GM18511 (cell line): ENCODE results near the gene SLC28A3.
"Not testable (repeated sequence)": the region's sequence is repeated elsewhere in the genome, so short reads cannot be mapped to it uniquely, and the experiment has no call there.

Experiments used
- ATAC-seq: cut with Tn5 transposase; IDR thresholded peaks from one replicate; pipeline ENCODE4 v1.9.1; 2021; ENCODE audit warnings: mild to moderate bottlenecking, moderate library complexity; ENCODE audit not compliant: unreplicated experiment

Gene SLC28A3

GRCh38 chr9:84340535-84340934 is at the start of gene SLC28A3:
SLC28A3 (minus strand) TSS chr9:84340758; CDS start chr9:84340633, 125 bp downstream.
- no peak for ATAC-seq

- not testable (repeated sequence) for ATAC-seq
Observed at GRCh38 chr9:84390254-84390653, 49.7 kb upstream of the SLC28A3 start.

- ATAC-seq: no peak
Observed at GRCh38 chr9:84387821-84388220, 47.3 kb upstream of the SLC28A3 start.

- ATAC-seq: no peak
Observed at GRCh38 chr9:84386753-84387152, 46.2 kb upstream of the SLC28A3 start.

GRCh38 chr9:84385386-84386040 is 45.0 kb upstream of the SLC28A3 start:
- no peak for ATAC-seq

GRCh38 chr9:84384617-84385016 is 44.1 kb upstream of the SLC28A3 start:
- no peak for ATAC-seq

GRCh38 chr9:84383178-84383577 is 42.6 kb upstream of the SLC28A3 start:
- ATAC-seq: no peak

GRCh38 chr9:84382720-84383119 is 42.2 kb upstream of the SLC28A3 start:
- ATAC-seq: no peak

GRCh38 chr9:84381508-84381907 is 41.0 kb upstream of the SLC28A3 start:
- no peak for ATAC-seq

- no peak for ATAC-seq
Observed at GRCh38 chr9:84379740-84380139, 39.2 kb upstream of the SLC28A3 start.

GRCh38 chr9:84375954-84376353 is 35.4 kb upstream of the SLC28A3 start:
- ATAC-seq: no peak

- ATAC-seq: no peak
Observed at GRCh38 chr9:84374516-84374915, 34.0 kb upstream of the SLC28A3 start.

- ATAC-seq: no peak
Observed at GRCh38 chr9:84374013-84374412, 33.5 kb upstream of the SLC28A3 start.

- ATAC-seq: no peak
Observed at GRCh38 chr9:84371737-84372136, 31.2 kb upstream of the SLC28A3 start.

GRCh38 chr9:84368601-84369000 is 28.0 kb upstream of the SLC28A3 start:
- ATAC-seq: no peak

GRCh38 chr9:84367726-84368125 is 27.2 kb upstream of the SLC28A3 start:
- not testable (repeated sequence) for ATAC-seq

GRCh38 chr9:84366683-84367082 is 26.1 kb upstream of the SLC28A3 start:
- ATAC-seq: no peak

- ATAC-seq: not testable (repeated sequence)
Observed at GRCh38 chr9:84364894-84365490, 24.4 kb upstream of the SLC28A3 start.

GRCh38 chr9:84361645-84362044 is 21.1 kb upstream of the SLC28A3 start:
- ATAC-seq: no peak

- ATAC-seq: no peak
Observed at GRCh38 chr9:84357275-84357674, 16.7 kb upstream of the SLC28A3 start.

GRCh38 chr9:84354035-84354434 is 13.5 kb upstream of the SLC28A3 start:
- no peak for ATAC-seq

GRCh38 chr9:84349671-84350070 is 9.1 kb upstream of the SLC28A3 start:
- ATAC-seq: no peak

GRCh38 chr9:84343111-84343521 is 2.6 kb upstream of the SLC28A3 start:
- no peak for ATAC-seq
